ENCODE data around the gene CFAP65.
A peak's percentile ranks its signal among the peaks of the same experiment; 100 is the strongest.

Gene CFAP65

DNA sequence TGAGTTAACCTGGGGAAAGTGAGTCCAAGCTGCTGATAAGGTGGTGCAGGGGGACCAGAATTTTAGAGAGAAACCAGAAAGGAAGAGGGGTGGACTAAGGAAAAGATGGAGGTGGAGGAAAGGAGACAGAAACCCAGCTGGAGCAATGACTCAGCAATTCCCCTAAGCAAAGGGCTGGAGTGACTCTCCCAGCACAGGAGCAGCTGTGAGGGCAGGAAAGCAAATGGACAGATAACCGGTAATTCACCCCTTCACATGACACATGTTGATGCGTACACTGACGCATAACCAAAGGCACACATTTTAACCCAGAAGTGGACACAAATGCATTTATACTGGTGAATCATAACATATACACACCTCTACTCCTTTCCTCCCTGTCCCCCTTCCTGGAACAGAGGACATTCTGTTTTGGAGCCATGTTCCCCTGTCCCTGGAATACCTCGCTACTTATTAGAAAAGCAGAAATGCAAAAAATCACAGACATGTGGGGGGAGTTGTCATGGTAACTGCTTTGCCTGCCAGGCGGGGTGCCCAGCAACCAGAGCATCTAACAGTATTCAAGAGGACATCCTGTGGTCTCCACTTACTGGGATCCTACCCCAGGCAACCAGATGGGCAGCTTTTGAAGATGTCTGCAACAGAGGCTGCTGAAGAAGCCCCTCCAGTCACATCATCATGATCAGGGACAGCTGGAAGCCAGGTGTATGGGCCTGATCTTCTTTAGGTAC lies 77.1 kb downstream of the CFAP65 start:
- no peak for DNase-seq (ENCODE audit: low read depth in 2 of 2)

GRCh38 chr2:218963601-218964000 lies 77.7 kb downstream of the CFAP65 start:
- no peak for DNase-seq (ENCODE audit: low read depth in 2 of 2)

DNA sequence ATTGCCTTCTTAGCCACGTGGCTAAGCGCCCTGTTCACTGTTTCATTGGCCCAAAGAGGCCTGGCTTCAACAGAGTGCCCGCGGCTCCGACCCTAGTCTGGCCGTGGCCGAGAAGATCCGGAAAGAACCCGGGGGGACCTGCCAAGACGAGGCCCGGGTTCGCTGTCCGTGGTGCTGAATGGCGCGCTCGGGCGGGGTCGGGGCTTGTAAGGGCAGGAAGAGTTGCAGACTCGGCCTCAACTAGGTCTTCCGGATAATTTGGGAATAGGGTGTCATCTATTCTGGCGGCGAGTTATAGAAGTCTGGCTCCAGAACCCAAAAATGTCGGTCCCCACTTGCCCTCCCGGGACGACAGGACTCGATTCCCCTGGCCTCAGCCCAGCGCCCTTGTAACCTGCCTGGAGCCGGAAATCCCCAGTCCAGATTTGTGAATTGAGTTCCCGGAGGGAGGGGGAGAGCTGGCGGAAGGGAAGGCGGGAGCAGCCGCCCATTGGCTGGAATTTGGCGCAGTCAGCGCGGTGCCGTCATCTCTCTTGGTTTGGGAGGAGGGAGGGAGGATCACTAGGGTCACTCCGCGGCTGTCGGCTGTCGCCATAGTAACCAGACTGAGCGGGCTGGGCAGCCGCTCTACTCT lies 78.3 kb downstream of the CFAP65 start:
- DNase-seq (ENCODE audit: low read depth in 2 of 2): peak in 1 of 2 donors; percentile 55

- DNase-seq (ENCODE audit: low read depth in 2 of 2): no peak
These were observed 79.4 kb downstream of the CFAP65 start for GRCh38 chr2:218961651-218962570.

GRCh38 chr2:218961229-218961628 lies 80.1 kb downstream of the CFAP65 start:
- no peak for DNase-seq (ENCODE audit: low read depth in 2 of 2)

DNA sequence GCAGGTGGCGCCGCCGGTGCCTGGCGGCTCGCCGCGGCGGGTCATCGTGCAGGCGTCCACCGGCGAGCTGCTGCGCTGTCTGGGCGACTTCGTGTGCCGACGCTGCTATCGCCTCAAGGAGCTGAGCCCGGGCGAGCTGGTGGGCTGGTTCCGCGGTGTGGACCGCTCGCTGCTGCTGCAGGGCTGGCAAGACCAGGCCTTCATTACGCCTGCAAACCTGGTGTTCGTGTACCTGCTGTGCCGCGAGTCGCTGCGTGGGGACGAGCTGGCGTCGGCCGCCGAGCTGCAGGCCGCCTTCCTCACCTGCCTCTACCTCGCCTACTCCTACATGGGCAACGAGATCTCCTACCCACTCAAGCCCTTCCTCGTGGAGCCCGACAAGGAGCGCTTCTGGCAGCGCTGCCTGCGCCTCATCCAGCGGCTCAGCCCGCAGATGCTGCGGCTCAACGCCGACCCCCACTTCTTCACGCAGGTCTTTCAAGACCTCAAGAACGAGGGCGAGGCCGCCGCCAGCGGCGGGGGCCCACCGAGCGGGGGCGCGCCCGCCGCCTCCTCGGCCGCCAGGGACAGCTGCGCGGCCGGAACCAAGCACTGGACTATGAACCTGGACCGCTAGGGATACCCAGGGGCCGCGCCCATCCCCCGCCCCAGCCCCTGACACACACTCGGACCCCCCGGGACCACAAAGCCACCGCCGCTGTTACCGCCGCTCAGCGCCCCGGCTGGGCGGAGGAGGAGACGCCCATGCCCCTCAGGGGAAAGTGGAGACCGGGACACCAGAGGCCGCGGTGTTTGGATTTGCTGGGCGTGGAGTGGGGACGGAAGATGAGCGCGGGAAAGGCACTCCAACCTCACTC lies 80.8 kb downstream of the CFAP65 start:
- DNase-seq (ENCODE audit: low read depth in 2 of 2): no peak

GRCh38 chr2:218959761-218960308 lies 81.5 kb downstream of the CFAP65 start:
- DNase-seq (ENCODE audit: low read depth in 2 of 2): no peak

DNA sequence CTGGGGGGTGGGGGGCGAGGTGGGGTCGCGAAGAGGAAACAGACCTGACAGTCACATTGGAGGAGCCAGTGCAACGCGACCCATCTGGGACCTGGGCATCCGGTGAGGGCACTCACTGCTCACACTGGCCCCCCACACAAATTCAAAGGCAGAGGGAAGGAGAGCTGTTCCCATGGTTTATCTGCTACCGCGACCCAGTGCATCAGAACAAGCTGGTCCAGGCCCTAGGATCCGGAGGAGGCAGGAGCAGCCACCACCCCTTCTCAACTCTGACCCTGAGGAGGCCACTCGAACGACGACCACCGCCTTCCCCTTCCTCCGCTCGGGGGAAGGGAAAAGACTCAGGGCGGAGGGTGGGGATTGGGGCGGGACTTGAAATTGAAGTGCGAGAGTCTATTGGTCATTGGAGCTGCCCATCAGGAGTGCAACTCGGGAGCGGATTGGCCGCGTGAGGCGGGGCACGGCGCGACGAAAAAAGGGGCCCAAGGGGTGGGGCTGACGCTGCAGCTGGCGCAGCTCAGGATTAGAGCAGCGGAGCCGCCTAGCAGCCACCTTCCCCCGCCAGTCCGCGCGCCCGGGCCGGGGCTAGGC lies 82.1 kb downstream of the CFAP65 start, which contains the start of gene CDK5R2:
TSS of gene CDK5R2 (plus strand) at position 526 of the 591 bp plus-strand sequence. CDS start 155 bp downstream, outside the sequence.
- peak; percentile 72 to 79 for DNase-seq (ENCODE audit: low read depth in 2 of 2)

DNA sequence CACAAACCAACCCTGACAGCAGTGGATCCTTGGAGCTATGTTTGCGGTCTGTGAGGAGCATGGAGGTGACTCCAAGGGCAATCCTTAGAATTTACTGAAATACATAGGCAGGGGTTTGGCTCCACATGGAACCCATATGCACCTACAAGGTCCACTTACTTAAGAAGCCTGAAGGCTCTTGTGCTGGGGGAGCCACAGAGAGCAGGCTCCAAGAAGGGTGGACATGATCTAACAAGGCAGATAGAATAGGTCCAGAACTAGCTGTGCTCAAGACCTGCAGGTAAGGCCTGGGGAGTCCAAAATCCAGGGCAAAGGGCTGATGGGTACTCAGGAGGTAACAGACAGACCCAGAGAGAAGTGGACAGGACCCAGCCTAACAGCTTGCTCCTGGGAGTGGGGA lies 83.0 kb downstream of the CFAP65 start:
- DNase-seq (ENCODE audit: low read depth in 2 of 2): no peak

DNA sequence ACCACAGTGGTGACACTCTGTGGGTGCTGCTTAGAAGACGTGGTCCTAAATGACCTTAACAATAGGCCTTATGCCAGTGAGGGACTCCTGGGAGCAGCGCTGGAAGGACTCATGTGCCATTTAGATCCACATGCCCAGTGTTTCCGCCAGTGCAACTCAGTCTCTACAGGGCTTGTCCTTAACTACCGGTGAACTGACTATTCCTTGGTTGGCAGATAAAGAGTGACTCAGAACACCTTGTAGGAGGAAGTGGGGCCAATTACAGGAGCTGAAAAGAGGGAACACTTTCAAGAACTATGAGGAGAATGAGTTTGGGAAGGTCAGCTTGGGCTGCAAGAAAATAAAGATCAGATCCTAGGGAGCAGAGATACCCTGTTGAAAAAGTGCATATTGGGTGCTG lies 83.6 kb downstream of the CFAP65 start:
- no peak for DNase-seq (ENCODE audit: low read depth in 2 of 2)

GRCh38 chr2:218956039-218956438 lies 85.3 kb downstream of the CFAP65 start:
- DNase-seq (ENCODE audit: low read depth in 2 of 2): no peak

DNA sequence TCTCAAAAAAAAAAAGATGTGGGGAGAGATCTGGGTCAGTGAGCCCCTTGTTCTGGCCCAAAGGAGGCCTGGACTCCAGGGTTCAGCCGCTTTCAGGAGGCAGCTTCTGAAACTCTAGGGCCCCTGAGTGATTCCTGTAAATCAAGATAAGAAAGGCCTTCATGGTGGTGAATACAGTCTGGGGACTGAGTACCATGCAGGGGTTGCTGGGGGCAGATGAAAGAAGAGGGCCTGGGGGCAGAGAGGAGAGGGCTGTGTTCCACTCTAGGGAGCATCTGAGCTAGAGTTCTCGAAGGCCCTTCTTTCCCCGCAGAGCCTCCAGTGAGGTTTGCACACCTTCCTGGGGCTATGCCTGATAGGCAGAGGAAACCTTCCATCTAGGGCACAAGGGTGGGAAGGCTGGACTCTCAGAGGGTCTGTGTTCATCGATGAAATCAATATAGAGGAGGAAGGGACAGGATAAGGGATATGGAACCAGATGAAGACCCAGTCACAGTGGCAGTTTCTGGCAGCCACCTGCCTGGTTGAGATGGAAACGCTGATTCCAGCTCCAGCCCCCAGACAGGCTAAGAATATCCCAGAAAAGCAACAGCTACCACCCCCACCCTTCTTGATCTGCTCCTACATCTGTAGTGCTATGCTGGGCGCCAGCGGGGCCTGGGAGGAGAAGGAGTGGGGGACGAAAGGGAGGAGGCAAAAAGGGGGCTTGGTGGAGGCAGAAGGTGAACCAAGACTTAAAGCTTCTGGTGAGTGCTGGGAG lies 86.6 kb downstream of the CFAP65 start:
- no peak for DNase-seq (ENCODE audit: low read depth in 2 of 2)

GRCh38 chr2:218953366-218953954 lies 87.9 kb downstream of the CFAP65 start:
- no peak for DNase-seq (ENCODE audit: low read depth in 2 of 2)

Measured in stimulated activated CD4-positive, alpha-beta T cell treated with anti-CD3 and anti-CD28 coated beads, Interleukin-4, amount 100 ng/mL, for 48 hours (primary cell).